NCI-H2196 treated with DMSO at 0.1 percent for 48 hours (cell line): ENCODE results near the gene TRH.
"Not testable (repeated sequence)": the region's sequence is repeated elsewhere in the genome, so short reads cannot be mapped to it uniquely, and the experiment has no call there.

Experiments used
- DNase-seq: peaks from one replicate; lab custom pipeline; 2025; ENCODE audit not compliant: unreplicated experiment; lab: John Stamatoyannopoulos, UW

The TRH gene

GRCh38 chr3:129962600-129962999 is 11.9 kb upstream of the TRH start:
- no peak for DNase-seq

GRCh38 chr3:129965937-129966336 is 8.6 kb upstream of the TRH start:
- DNase-seq = no peak

GRCh38 chr3:129966876-129967275 is 7.6 kb upstream of the TRH start:
- DNase-seq = no peak

GRCh38 chr3:129967761-129968160 is 6.8 kb upstream of the TRH start:
- no peak for DNase-seq

GRCh38 chr3:129971351-129972052 is 3.0 kb upstream of the TRH start:
- DNase-seq = no peak

- DNase-seq = no peak
Observed at GRCh38 chr3:129972301-129972700, 2.2 kb upstream of the TRH start.

GRCh38 chr3:129973853-129974563 is 512 bp upstream of the TRH start:
- no peak for DNase-seq

- no peak for DNase-seq
Observed at GRCh38 chr3:129974833-129975704, 549 bp downstream of the TRH start.

- no peak for DNase-seq
Observed at GRCh38 chr3:129975705-129976048, 1.2 kb downstream of the TRH start.

- DNase-seq = no peak
Observed at GRCh38 chr3:129976286-129976685, 1.8 kb downstream of the TRH start.

GRCh38 chr3:129978123-129978522 is 3.6 kb downstream of the TRH start:
- no peak for DNase-seq

GRCh38 chr3:129979905-129980304 is 5.4 kb downstream of the TRH start:
- DNase-seq = no peak

GRCh38 chr3:129983561-129983960 is 9.0 kb downstream of the TRH start:
- no peak for DNase-seq

GRCh38 chr3:129984125-129984524 is 9.6 kb downstream of the TRH start:
- DNase-seq = no peak

- peak; percentile 78 for DNase-seq
Observed at GRCh38 chr3:129985113-129985512, 10.6 kb downstream of the TRH start.

- no peak for DNase-seq
Observed at GRCh38 chr3:129988429-129988828, 13.9 kb downstream of the TRH start.

GRCh38 chr3:129989414-129989813 is 14.9 kb downstream of the TRH start:
- no peak for DNase-seq

- DNase-seq = no peak
Observed at GRCh38 chr3:129992781-129993180, 18.3 kb downstream of the TRH start.

- no peak for DNase-seq
Observed at GRCh38 chr3:129994883-129995559, 20.5 kb downstream of the TRH start.

- DNase-seq = no peak
Observed at GRCh38 chr3:129996073-129996472, 21.6 kb downstream of the TRH start.

GRCh38 chr3:129999176-129999575 is 24.7 kb downstream of the TRH start:
- DNase-seq = not testable (repeated sequence)
